Measurements from ENCODE around the gene OAT.

- TF ChIP-seq ESRRG (CRISPR knock-in tag; IDR thresholded peaks at IDR 0.05), result no peak
- no peak for TF ChIP-seq ZNF70 (CRISPR knock-in tag; IDR thresholded peaks at IDR 0.05)
- TF ChIP-seq RARB (CRISPR knock-in tag; IDR thresholded peaks at IDR 0.05), result no peak
- TF ChIP-seq PPARA (CRISPR knock-in tag; IDR thresholded peaks at IDR 0.05; ENCODE audit: borderline replicate concordance), result no peak
- no peak for TF ChIP-seq TCF4 (CRISPR knock-in tag; IDR thresholded peaks at IDR 0.05; ENCODE audit: borderline replicate concordance)
- TF ChIP-seq CREB5 (CRISPR knock-in tag; IDR thresholded peaks at IDR 0.05; ENCODE audit: low read depth), result no peak
These were observed 48.4 kb upstream of the OAT start for GRCh38 chr10:124467165-124467564.

Data from SK-N-SH treated with all-trans-retinoic acid at 6 μM for 48 hours (cell line).